Endothelial cell (in vitro differentiated cells): ENCODE measurements around the gene ARFGEF2. TPM values are rescaled to one million over a fixed set of nuclear protein-coding genes. Genes with fewer than 3 reads are reported as not detected.

Experiments used
- DNase-seq: peaks from one replicate; pipeline ENCODE4 v3.0.0; 2021; ENCODE audit warnings: low spot score
- H3K27ac Mint-ChIP-seq: one replicate; pipeline ENCODE4 v1.8.0; 2021; ENCODE audit warnings: mixed read lengths, inconsistent platforms; ENCODE audit not compliant: unreplicated experiment
- H3K27me3 Mint-ChIP-seq: one replicate; pipeline ENCODE4 v1.8.0; 2021; ENCODE audit warnings: mild to moderate bottlenecking, moderate library complexity, mixed read lengths, inconsistent platforms; ENCODE audit not compliant: unreplicated experiment
- H3K36me3 Mint-ChIP-seq: one replicate; pipeline ENCODE4 v1.8.0; 2021; ENCODE audit warnings: mild to moderate bottlenecking, low read depth, mixed read lengths, inconsistent platforms; ENCODE audit not compliant: unreplicated experiment
- H3K4me1 Mint-ChIP-seq: one replicate; pipeline ENCODE4 v1.8.0; 2021; ENCODE audit warnings: mild to moderate bottlenecking, mixed read lengths, inconsistent platforms; ENCODE audit not compliant: unreplicated experiment
- H3K4me3 Mint-ChIP-seq: one replicate; pipeline ENCODE4 v1.8.0; 2021; ENCODE audit warnings: mild to moderate bottlenecking, mixed read lengths, inconsistent platforms; ENCODE audit not compliant: unreplicated experiment
- H3K9me3 Mint-ChIP-seq: one replicate; pipeline ENCODE4 v1.8.0; 2021; ENCODE audit warnings: mixed read lengths, inconsistent platforms; ENCODE audit not compliant: unreplicated experiment
- total RNA-seq: library from RNA; stranded (reverse); fragmentation: NEBNext Ultra II Directional; extraction: Animal tissue kit (Norgen Biotek cat#: 25700); gene quantifications from one replicate; pipeline ENCODE4 v1.2.1, GENCODE V29; 2021; ENCODE audit not compliant: unreplicated experiment
- TF ChIP-seq, protein P1 (sequence below): fragments of 200-600 bp; sonication (generic); IDR thresholded peaks from one replicate; pipeline ENCODE4 v1.5.0; 2021; ENCODE audit warnings: antibody characterized with exemption; ENCODE audit not compliant: unreplicated experiment

ARFGEF2 gene
- total RNA-seq, 1 donor from 2014 or later = 20.3 TPM

DNA sequence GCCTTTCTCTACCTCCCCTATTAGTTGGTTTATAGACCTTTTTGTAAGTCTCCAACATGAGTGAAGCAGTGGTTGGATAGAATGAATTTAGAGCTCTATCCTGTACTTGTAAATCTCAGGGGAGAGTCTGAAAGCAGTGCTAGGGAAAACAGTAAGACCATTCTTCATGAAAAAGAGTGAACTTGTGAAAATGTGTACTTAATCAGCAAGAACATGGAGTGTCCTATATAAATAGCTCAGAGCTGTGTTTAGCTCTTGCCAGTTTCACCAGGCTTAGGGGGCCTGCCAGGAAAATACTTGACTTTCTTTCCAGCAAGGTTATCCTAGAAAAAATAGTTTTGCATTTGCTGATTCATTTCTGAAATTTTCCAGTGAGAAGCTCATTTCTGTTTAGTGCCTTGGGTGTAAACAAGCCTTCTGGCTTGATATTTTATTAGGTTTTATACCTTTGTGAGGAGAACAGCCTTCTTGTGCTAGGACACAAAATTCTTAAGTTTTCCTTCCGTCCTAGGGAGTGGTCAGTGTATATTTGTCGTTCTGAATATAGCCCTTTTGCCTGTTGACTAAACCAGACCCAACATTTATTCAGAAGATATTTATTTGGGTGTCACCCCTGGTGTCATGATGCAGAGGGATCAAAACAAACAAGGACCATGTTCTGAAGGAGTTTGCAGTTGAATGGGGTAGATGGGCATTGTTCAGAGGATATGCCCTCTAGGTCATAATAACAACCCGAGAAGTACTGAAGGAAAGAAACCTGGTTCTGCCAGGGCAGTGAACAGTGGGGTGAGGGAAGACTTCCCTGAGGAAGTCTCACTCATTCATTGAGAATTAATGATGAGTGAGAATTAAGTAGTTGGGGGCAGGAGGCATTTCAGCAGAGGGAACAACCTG is 7.6 kb downstream of the ARFGEF2 start:
- Mint-ChIP-seq H3K27me3 (no peaks in the 10 kb centered on the region), H3K9me3 (no peaks in the 10 kb centered on the region), H3K4me1 (peaks cover 5% of the 10 kb centered on the region), H3K4me3 (no peak overlapping the region), H3K36me3 (no peaks in the 10 kb centered on the region), H3K27ac (no peak overlapping the region)
- DNase-seq = no peak
- TF ChIP-seq, protein P1, sequence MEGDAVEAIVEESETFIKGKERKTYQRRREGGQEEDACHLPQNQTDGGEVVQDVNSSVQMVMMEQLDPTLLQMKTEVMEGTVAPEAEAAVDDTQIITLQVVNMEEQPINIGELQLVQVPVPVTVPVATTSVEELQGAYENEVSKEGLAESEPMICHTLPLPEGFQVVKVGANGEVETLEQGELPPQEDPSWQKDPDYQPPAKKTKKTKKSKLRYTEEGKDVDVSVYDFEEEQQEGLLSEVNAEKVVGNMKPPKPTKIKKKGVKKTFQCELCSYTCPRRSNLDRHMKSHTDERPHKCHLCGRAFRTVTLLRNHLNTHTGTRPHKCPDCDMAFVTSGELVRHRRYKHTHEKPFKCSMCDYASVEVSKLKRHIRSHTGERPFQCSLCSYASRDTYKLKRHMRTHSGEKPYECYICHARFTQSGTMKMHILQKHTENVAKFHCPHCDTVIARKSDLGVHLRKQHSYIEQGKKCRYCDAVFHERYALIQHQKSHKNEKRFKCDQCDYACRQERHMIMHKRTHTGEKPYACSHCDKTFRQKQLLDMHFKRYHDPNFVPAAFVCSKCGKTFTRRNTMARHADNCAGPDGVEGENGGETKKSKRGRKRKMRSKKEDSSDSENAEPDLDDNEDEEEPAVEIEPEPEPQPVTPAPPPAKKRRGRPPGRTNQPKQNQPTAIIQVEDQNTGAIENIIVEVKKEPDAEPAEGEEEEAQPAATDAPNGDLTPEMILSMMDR = no peak

GRCh38 chr20:48930035-48930434 is 8.5 kb downstream of the ARFGEF2 start:
- no peak for DNase-seq
- peaks cover 3% of the 10 kb centered on the region for H3K36me3 Mint-ChIP-seq
- H3K4me3 Mint-ChIP-seq = no peak overlapping the region
- H3K9me3 Mint-ChIP-seq = no peaks in the 10 kb centered on the region
- peaks cover 8% of the 10 kb centered on the region for H3K4me1 Mint-ChIP-seq
- TF ChIP-seq, protein P1 = no peak
- H3K27ac Mint-ChIP-seq = no peak overlapping the region
- peaks cover 2% of the 10 kb centered on the region for H3K27me3 Mint-ChIP-seq

GRCh38 chr20:48930878-48931277 is 9.4 kb downstream of the ARFGEF2 start:
- Mint-ChIP-seq H3K36me3 (peaks cover 3% of the 10 kb centered on the region), H3K9me3 (no peaks in the 10 kb centered on the region), H3K27me3 (peaks cover 2% of the 10 kb centered on the region), H3K4me3 (no peak overlapping the region), H3K27ac (no peak overlapping the region), H3K4me1 (peaks cover 8% of the 10 kb centered on the region)
- DNase-seq = no peak
- TF ChIP-seq, protein P1 = no peak

DNA sequence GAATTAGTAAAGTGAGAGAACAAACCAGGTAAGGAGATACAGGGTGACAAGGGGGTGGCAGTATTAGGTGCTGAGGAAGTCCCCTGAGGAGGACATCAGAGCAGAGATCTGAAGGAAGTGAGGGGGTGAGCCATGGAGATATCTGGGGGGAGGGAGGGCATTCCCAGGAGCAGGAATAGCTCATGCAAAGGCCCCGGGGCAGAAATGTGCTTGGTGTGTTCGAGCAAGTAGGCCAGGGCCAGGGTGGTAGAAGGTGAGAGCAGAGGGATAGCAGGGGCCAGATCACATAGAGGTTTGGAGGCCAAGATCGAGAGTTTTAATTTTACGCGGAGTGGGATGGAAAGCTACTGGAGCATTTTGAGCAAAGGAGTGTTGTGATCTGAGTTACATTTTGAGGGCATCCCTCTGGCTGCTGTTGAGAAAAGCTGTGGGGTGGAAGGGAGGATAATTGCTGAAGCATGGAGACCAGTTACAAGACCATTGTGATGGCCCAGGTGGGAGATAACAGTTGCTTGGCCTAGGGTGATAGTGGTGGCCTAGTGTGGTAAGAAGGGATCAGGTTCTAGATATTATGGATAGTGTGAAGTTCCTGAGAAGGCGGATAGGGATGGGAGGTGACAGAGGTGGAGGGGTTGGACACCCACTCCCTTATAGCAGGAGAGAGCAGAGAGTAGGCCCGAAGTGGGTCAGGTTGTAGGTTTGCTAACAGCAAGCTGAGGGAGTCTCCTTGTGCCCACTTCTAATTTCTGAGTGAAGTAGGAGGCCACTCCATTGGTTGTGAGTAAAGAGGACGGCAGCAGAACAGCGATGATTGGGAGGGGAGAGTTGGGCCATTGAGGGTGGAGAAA is 10.2 kb downstream of the ARFGEF2 start:
- TF ChIP-seq, protein P1 = no peak
- Mint-ChIP-seq H3K4me3 (no peak overlapping the region), H3K27me3 (peaks cover 2% of the 10 kb centered on the region), H3K4me1 (peaks cover 8% of the 10 kb centered on the region), H3K36me3 (peaks cover 6% of the 10 kb centered on the region), H3K9me3 (no peaks in the 10 kb centered on the region), H3K27ac (no peak overlapping the region)
- DNase-seq = no peak
